ENCODE measurements around the gene HYAL1. TPM values are rescaled to one million over a fixed set of nuclear protein-coding genes. Genes with fewer than 3 reads are reported as not detected.
A peak's percentile ranks its signal among the peaks of the same experiment; 100 is the strongest.

The HYAL1 gene
- total and polyA plus RNA-seq, 2 donors from 2014 or later, result 47.5 to 126 TPM

DNA sequence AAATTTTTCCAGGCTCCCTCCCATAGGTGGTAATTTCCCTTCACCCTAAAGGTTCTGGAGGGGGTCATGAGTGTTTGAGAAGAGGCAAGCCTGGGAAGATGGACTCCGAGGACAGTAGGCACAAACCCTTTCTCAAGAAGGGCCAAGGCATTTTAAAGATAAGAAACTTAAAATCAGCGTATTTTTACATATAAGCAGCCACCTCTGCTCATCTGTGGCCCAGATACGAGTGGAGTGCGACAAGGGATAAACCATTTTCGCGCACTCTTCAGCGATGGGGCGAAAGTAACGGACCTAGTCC, 36.7 kb upstream of the HYAL1 start:
- H3K9me3 ChIP-seq (ENCODE audit: control insufficient read depth in 2 of 3, insufficient read depth in 1 of 3, low read length in 3 of 3), result no peaks in the 10 kb centered on the region
- H3K27me3 ChIP-seq (ENCODE audit: control insufficient read depth, insufficient read depth, low read length), result no peaks in the 10 kb centered on the region
- no peak for DNase-seq
- intact Hi-C loops (cut with DNase I), result no loop called here
- peaks cover 2 to 18% (median 14%) of the 10 kb centered on the region in 3 donors for H3K4me1 ChIP-seq (ENCODE audit: control insufficient read depth in 2 of 3, insufficient read depth in 2 of 3, low read depth in 1 of 3, low read length in 3 of 3)
- H3K36me3 ChIP-seq (ENCODE audit: control insufficient read depth in 2 of 3, insufficient read depth in 3 of 3, low read length in 3 of 3), result no peaks in the 10 kb centered on the region
- no peak for FAIRE-seq
- TF ChIP-seq, protein P1, sequence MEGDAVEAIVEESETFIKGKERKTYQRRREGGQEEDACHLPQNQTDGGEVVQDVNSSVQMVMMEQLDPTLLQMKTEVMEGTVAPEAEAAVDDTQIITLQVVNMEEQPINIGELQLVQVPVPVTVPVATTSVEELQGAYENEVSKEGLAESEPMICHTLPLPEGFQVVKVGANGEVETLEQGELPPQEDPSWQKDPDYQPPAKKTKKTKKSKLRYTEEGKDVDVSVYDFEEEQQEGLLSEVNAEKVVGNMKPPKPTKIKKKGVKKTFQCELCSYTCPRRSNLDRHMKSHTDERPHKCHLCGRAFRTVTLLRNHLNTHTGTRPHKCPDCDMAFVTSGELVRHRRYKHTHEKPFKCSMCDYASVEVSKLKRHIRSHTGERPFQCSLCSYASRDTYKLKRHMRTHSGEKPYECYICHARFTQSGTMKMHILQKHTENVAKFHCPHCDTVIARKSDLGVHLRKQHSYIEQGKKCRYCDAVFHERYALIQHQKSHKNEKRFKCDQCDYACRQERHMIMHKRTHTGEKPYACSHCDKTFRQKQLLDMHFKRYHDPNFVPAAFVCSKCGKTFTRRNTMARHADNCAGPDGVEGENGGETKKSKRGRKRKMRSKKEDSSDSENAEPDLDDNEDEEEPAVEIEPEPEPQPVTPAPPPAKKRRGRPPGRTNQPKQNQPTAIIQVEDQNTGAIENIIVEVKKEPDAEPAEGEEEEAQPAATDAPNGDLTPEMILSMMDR (IDR thresholded peaks at IDR 0.05; ENCODE audit: borderline replicate concordance, extremely low read depth, insufficient read depth), result no peak
- H3K4me3 ChIP-seq (ENCODE audit: low read length in 3 of 3), result peak overlapping the region in 2 of 3 donors; percentile 28 to 47
- H3K27ac ChIP-seq (ENCODE audit: low read depth in 2 of 2, low read length in 2 of 2), result peak overlapping the region; percentile 61 to 75
- no peak overlapping the region for H3K9ac ChIP-seq (ENCODE audit: low read length in 3 of 3)

DNA sequence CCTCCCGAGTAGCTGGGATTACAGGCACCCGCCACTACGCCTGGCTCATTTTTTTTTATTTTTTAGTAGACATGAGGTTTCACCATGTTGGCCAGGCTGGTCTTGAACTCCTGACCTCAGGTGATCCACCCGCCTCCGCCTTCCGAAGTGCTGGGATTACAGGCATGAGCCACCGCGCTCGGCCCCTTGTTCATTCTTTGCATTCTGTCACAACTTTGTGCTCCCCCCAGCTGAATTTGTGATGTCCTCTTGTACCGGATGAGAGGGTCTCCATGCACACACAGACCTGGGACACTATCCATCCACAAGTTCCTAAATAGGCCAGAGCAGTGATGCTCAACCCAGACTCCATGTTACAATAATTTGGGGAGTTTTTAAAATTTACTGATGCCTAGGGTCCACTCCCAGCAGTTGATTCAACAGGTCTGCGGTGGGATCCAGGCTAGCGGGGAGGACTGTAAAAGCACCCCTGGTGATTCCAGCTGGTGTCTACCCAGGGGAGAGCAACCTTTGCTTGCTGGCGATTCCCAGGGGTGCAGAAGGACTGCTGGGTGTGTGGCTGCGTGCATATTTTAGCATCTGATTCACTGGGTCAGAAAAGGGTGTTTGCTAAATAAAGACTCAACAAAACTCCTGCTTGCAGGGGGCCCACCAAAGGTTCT, 36.2 kb upstream of the HYAL1 start:
- no peaks in the 10 kb centered on the region for H3K9me3 ChIP-seq (ENCODE audit: control insufficient read depth in 2 of 3, insufficient read depth in 1 of 3, low read length in 3 of 3)
- H3K27ac ChIP-seq (ENCODE audit: low read depth in 2 of 2, low read length in 2 of 2), result no peak overlapping the region
- peaks cover 2 to 18% (median 14%) of the 10 kb centered on the region in 3 donors for H3K4me1 ChIP-seq (ENCODE audit: control insufficient read depth in 2 of 3, insufficient read depth in 2 of 3, low read depth in 1 of 3, low read length in 3 of 3)
- no peaks in the 10 kb centered on the region for H3K36me3 ChIP-seq (ENCODE audit: control insufficient read depth in 2 of 3, insufficient read depth in 3 of 3, low read length in 3 of 3)
- DNase-seq (no peak), FAIRE-seq (no peak)
- intact Hi-C loops (cut with DNase I), result no loop called here
- H3K9ac ChIP-seq (ENCODE audit: low read length in 3 of 3), result no peak overlapping the region
- H3K27me3 ChIP-seq (ENCODE audit: control insufficient read depth, insufficient read depth, low read length), result no peaks in the 10 kb centered on the region
- TF ChIP-seq, protein P1 (IDR thresholded peaks at IDR 0.05; ENCODE audit: borderline replicate concordance, extremely low read depth, insufficient read depth), result no peak
- H3K4me3 ChIP-seq (ENCODE audit: low read length in 3 of 3), result no peak overlapping the region

DNA sequence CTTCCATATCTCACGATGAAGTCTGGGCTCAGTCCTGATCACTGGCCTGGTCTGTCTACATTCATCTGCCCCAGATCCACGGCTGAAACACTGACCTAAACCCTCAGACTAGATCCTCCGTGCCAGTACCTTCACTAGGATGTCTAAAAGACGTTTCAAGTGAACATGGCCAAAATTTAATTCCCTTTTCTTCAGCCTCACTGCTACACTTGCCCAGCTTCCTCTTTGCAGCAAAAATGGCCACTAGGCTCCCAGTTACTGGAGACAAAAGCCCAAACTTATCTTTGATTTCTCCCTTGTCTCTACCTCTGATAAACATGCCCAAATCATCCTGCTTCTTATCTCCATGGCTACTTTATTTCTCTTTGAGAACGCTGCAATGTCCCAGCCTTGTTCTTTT, 35.6 kb upstream of the HYAL1 start:
- H3K9ac ChIP-seq (ENCODE audit: low read length in 3 of 3), result peak overlapping the region in 1 of 3 donors; percentile 28
- peak overlapping the region; percentile 16 to 26 for H3K27ac ChIP-seq (ENCODE audit: low read depth in 2 of 2, low read length in 2 of 2)
- H3K9me3 ChIP-seq (ENCODE audit: control insufficient read depth in 2 of 3, insufficient read depth in 1 of 3, low read length in 3 of 3), result no peaks in the 10 kb centered on the region
- TF ChIP-seq, protein P1 (IDR thresholded peaks at IDR 0.05; ENCODE audit: borderline replicate concordance, extremely low read depth, insufficient read depth), result no peak
- H3K36me3 ChIP-seq (ENCODE audit: control insufficient read depth in 2 of 3, insufficient read depth in 3 of 3, low read length in 3 of 3), result no peaks in the 10 kb centered on the region
- DNase-seq (no peak), FAIRE-seq (no peak)
- H3K27me3 ChIP-seq (ENCODE audit: control insufficient read depth, insufficient read depth, low read length), result no peaks in the 10 kb centered on the region
- no peak overlapping the region for H3K4me3 ChIP-seq (ENCODE audit: low read length in 3 of 3)
- intact Hi-C loops (cut with DNase I), result no loop called here
- H3K4me1 ChIP-seq (ENCODE audit: control insufficient read depth in 2 of 3, insufficient read depth in 2 of 3, low read depth in 1 of 3, low read length in 3 of 3), result peaks cover 2 to 24% (median 14%) of the 10 kb centered on the region in 3 donors
